ENCODE data around the gene TMEM245. TPM values are rescaled to one million over a fixed set of nuclear protein-coding genes. Genes with fewer than 3 reads are reported as not detected.

TMEM245 gene
- total and polyA plus RNA-seq, 2 donors (not counting 1 experiment from before 2014, with no cell fraction given): 48.2 to 48.8 TPM

- Histone ChIP-seq H3K36me3 (ENCODE audit: control insufficient read depth, insufficient read depth, low read length) (peaks cover 2% of the 10 kb centered on the region), H3K4me1 (ENCODE audit: control insufficient read depth, extremely low read depth, insufficient read depth, low read length) (peaks cover 20% of the 10 kb centered on the region), H3K9ac (ENCODE audit: insufficient read depth, low read length) (peak overlapping the region; percentile 58), H3K27ac (ENCODE audit: insufficient read depth, low read length) (peak overlapping the region; percentile 90), H3K79me2 (ENCODE audit: control insufficient read depth, insufficient read depth, low read length) (peaks cover 34% of the 10 kb centered on the region), H3K4me2 (ENCODE audit: extremely low read depth, insufficient read depth, low read length) (peak overlapping the region; percentile 33), H3K4me3 (replicated peaks in 1 of 4; ENCODE audit: control extremely low read depth in 1 of 4, insufficient read depth in 1 of 4, low read depth in 3 of 4, low read length in 4 of 4) (peak overlapping the region; percentile 55 to 69 (median 58)), H3K9me3 (ENCODE audit: control insufficient read depth, insufficient read depth, low read depth, low read length) (no peaks in the 10 kb centered on the region), H2AFZ (ENCODE audit: low read length) (peak overlapping the region; percentile 87), H4K20me1 (ENCODE audit: control insufficient read depth, extremely low read depth, insufficient read depth, low read length) (no peaks in the 10 kb centered on the region), H3K27me3 (ENCODE audit: control insufficient read depth, insufficient read depth, low read length) (no peaks in the 10 kb centered on the region)
- peak; percentile 68 to 71 for DNase-seq (ENCODE audit: low read depth in 2 of 2)
- TF ChIP-seq EZH2 (IDR thresholded peaks at IDR 0.05; ENCODE audit: low read length, missing control alignments): no peak
- TF ChIP-seq, protein P1, sequence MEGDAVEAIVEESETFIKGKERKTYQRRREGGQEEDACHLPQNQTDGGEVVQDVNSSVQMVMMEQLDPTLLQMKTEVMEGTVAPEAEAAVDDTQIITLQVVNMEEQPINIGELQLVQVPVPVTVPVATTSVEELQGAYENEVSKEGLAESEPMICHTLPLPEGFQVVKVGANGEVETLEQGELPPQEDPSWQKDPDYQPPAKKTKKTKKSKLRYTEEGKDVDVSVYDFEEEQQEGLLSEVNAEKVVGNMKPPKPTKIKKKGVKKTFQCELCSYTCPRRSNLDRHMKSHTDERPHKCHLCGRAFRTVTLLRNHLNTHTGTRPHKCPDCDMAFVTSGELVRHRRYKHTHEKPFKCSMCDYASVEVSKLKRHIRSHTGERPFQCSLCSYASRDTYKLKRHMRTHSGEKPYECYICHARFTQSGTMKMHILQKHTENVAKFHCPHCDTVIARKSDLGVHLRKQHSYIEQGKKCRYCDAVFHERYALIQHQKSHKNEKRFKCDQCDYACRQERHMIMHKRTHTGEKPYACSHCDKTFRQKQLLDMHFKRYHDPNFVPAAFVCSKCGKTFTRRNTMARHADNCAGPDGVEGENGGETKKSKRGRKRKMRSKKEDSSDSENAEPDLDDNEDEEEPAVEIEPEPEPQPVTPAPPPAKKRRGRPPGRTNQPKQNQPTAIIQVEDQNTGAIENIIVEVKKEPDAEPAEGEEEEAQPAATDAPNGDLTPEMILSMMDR (conservative IDR thresholded peaks at IDR 0.05 in 1 of 2, IDR thresholded peaks at IDR 0.05 in 1 of 2; ENCODE audit: low read depth in 1 of 2, low read length in 2 of 2): no peak
Measured at GRCh38 chr9:109013679-109014607, 105.8 kb downstream of the TMEM245 start.

GRCh38 chr9:109012876-109013678, 106.7 kb downstream of the TMEM245 start, which contains the start of gene CTNNAL1:
TSS of gene CTNNAL1 (minus strand) at chr9:109013499. CDS start at chr9:109013442, 57 bp downstream.
- peak; percentile 83 to 85 for DNase-seq (ENCODE audit: low read depth in 2 of 2)
- Histone ChIP-seq H3K9ac (ENCODE audit: insufficient read depth, low read length) (peak within 1 kb of the TSS; percentile 94), H2AFZ (ENCODE audit: low read length) (peak within 1 kb of the TSS; percentile 87), H4K20me1 (ENCODE audit: control insufficient read depth, extremely low read depth, insufficient read depth, low read length) (no peaks in the 10 kb centered on the region), H3K27ac (ENCODE audit: insufficient read depth, low read length) (peak within 1 kb of the TSS; percentile 96), H3K79me2 (ENCODE audit: control insufficient read depth, insufficient read depth, low read length) (peaks cover 40% of the 10 kb centered on the region), H3K4me2 (ENCODE audit: extremely low read depth, insufficient read depth, low read length) (peak within 1 kb of the TSS; percentile 94), H3K4me3 (replicated peaks in 1 of 4; ENCODE audit: control extremely low read depth in 1 of 4, insufficient read depth in 1 of 4, low read depth in 3 of 4, low read length in 4 of 4) (peak within 1 kb of the TSS; percentile 72 to 94 (median 92)), H3K9me3 (ENCODE audit: control insufficient read depth, insufficient read depth, low read depth, low read length) (no peaks in the 10 kb centered on the region), H3K27me3 (ENCODE audit: control insufficient read depth, insufficient read depth, low read length) (no peaks in the 10 kb centered on the region), H3K36me3 (ENCODE audit: control insufficient read depth, insufficient read depth, low read length) (peaks cover 2% of the 10 kb centered on the region), H3K4me1 (ENCODE audit: control insufficient read depth, extremely low read depth, insufficient read depth, low read length) (peaks cover 20% of the 10 kb centered on the region)
- no peak for TF ChIP-seq EZH2 (IDR thresholded peaks at IDR 0.05; ENCODE audit: low read length, missing control alignments)
- TF ChIP-seq, protein P1 (conservative IDR thresholded peaks at IDR 0.05 in 1 of 2, IDR thresholded peaks at IDR 0.05 in 1 of 2; ENCODE audit: low read depth in 1 of 2, low read length in 2 of 2): no peak
